Measurements from ENCODE around the gene TRPT1. TPM values are rescaled to one million over a fixed set of nuclear protein-coding genes. Genes with fewer than 3 reads are reported as not detected.

The TRPT1 gene
- total and polyA plus RNA-seq, 9 of the 15 experiments (the other 6 are each of a cell fraction or from before 2014, with no cell fraction given): 4.6 to 41.7 (median 23.1) TPM

- TF ChIP-seq, protein P1, sequence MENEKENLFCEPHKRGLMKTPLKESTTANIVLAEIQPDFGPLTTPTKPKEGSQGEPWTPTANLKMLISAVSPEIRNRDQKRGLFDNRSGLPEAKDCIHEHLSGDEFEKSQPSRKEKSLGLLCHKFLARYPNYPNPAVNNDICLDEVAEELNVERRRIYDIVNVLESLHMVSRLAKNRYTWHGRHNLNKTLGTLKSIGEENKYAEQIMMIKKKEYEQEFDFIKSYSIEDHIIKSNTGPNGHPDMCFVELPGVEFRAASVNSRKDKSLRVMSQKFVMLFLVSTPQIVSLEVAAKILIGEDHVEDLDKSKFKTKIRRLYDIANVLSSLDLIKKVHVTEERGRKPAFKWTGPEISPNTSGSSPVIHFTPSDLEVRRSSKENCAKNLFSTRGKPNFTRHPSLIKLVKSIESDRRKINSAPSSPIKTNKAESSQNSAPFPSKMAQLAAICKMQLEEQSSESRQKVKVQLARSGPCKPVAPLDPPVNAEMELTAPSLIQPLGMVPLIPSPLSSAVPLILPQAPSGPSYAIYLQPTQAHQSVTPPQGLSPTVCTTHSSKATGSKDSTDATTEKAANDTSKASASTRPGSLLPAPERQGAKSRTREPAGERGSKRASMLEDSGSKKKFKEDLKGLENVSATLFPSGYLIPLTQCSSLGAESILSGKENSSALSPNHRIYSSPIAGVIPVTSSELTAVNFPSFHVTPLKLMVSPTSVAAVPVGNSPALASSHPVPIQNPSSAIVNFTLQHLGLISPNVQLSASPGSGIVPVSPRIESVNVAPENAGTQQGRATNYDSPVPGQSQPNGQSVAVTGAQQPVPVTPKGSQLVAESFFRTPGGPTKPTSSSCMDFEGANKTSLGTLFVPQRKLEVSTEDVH (IDR thresholded peaks at IDR 0.05; ENCODE audit: low read depth, partially characterized antibody): no peak
These were observed 37.9 kb upstream of the TRPT1 start (continued) for GRCh38 chr11:64263947-64264317.

GRCh38 chr11:64263021-64263946 lies 37.3 kb upstream of the TRPT1 start:
- BruUV-seq (replicated peaks): no TSS peak
- Histone ChIP-seq H3K4me3 (no peak overlapping the region), H3K36me3 (ENCODE audit: control insufficient read depth, insufficient read depth, low read length) (peaks cover 89% of the 10 kb centered on the region), H3K27me3 (ENCODE audit: control insufficient read depth in 2 of 2, insufficient read depth in 2 of 2, low read length in 2 of 2) (no peaks in the 10 kb centered on the region), H3K79me2 (ENCODE audit: control insufficient read depth, insufficient read depth, low read length) (peaks cover 4% of the 10 kb centered on the region; the same call in 1 of the 3 replicates), H3K4me1 (replicated peaks in 1 of 2; ENCODE audit: control insufficient read depth in 2 of 2, insufficient read depth in 2 of 2, low read length in 2 of 2) (peaks cover 8 to 51% of the 10 kb centered on the region in 2 experiments), H2AFZ (ENCODE audit: low read depth, low read length) (no peak overlapping the region), H3K4me2 (ENCODE audit: insufficient read depth, low read length) (no peak overlapping the region), H3K27ac (ENCODE audit: extremely low read depth, low read depth, low read length) (no peak overlapping the region), H4K20me1 (replicated peaks; ENCODE audit: control insufficient read depth, insufficient read depth, low read length) (0 out of 2 replicates have a peak, but pooled peaks cover 4% of the 10 kb centered on the region), H3K9me3 (replicated peaks; ENCODE audit: control insufficient read depth, insufficient read depth, low read depth, low read length) (no peaks in the 10 kb centered on the region), H3K9me1 (ENCODE audit: control insufficient read depth, insufficient read depth, low read length) (peaks cover 1% of the 10 kb centered on the region), H3K9ac (ENCODE audit: insufficient read depth in 1 of 2, low read depth in 2 of 2, low read length in 2 of 2) (peak overlapping the region in 1 of 2 experiments; percentile 67; a peak in 2 of 4 replicates)
- WGBS (ENCODE audit: insufficient coverage, low coverage, missing lambda C conversion rate): 86% methylated on average over 27 of the region's 29 CpGs
- POLR2A ChIA-PET: interaction anchor here (0.6 to 2.4 kb wide), 6 partner anchors 7 to 66 kb away, joined by 3 to 7 read pairs (median 4); partner anchors contain the start of genes PLCB3 and PPP1R14B
- FAIRE-seq (no peak), DNase-seq (ENCODE audit: extremely low read depth in 1 of 4, low spot score in 3 of 4) (no peak), ATAC-seq (no peak)
- intact Hi-C loops (cut with micrococcal nuclease): no loop called here
- CTCF ChIA-PET (ENCODE audit: low intra/inter-chr PET ratio): no interaction called here
- no peak for TF ChIP-seq CREB1 (IDR thresholded peaks at IDR 0.05)
- TF ChIP-seq CREB1 (CRISPR knock-in tag; IDR thresholded peaks at IDR 0.05): no peak
- TF ChIP-seq ZNF445 (CRISPR knock-in tag; IDR thresholded peaks at IDR 0.05; ENCODE audit: low read depth): no peak
- TF ChIP-seq HCFC1 (IDR thresholded peaks at IDR 0.05; ENCODE audit: low read depth, low read length): no peak
- TF ChIP-seq, protein P2, sequence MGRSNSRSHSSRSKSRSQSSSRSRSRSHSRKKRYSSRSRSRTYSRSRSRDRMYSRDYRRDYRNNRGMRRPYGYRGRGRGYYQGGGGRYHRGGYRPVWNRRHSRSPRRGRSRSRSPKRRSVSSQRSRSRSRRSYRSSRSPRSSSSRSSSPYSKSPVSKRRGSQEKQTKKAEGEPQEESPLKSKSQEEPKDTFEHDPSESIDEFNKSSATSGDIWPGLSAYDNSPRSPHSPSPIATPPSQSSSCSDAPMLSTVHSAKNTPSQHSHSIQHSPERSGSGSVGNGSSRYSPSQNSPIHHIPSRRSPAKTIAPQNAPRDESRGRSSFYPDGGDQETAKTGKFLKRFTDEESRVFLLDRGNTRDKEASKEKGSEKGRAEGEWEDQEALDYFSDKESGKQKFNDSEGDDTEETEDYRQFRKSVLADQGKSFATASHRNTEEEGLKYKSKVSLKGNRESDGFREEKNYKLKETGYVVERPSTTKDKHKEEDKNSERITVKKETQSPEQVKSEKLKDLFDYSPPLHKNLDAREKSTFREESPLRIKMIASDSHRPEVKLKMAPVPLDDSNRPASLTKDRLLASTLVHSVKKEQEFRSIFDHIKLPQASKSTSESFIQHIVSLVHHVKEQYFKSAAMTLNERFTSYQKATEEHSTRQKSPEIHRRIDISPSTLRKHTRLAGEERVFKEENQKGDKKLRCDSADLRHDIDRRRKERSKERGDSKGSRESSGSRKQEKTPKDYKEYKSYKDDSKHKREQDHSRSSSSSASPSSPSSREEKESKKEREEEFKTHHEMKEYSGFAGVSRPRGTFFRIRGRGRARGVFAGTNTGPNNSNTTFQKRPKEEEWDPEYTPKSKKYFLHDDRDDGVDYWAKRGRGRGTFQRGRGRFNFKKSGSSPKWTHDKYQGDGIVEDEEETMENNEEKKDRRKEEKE (IDR thresholded peaks at IDR 0.05; ENCODE audit: borderline replicate concordance in 1 of 2, control insufficient read depth in 1 of 2, low read depth in 2 of 2, low read length in 1 of 2): no peak
- TF ChIP-seq RBFOX2 (IDR thresholded peaks at IDR 0.05; ENCODE audit: low read depth, low read length): peak; percentile 53
- TF ChIP-seq, protein P3, sequence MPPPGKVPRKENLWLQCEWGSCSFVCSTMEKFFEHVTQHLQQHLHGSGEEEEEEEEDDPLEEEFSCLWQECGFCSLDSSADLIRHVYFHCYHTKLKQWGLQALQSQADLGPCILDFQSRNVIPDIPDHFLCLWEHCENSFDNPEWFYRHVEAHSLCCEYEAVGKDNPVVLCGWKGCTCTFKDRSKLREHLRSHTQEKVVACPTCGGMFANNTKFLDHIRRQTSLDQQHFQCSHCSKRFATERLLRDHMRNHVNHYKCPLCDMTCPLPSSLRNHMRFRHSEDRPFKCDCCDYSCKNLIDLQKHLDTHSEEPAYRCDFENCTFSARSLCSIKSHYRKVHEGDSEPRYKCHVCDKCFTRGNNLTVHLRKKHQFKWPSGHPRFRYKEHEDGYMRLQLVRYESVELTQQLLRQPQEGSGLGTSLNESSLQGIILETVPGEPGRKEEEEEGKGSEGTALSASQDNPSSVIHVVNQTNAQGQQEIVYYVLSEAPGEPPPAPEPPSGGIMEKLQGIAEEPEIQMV (tag; conservative IDR thresholded peaks at IDR 0.05; ENCODE audit: low read depth): no peak
- TF ChIP-seq POLR2G (IDR thresholded peaks at IDR 0.05; ENCODE audit: low read depth, low read length): peak; percentile 52; the same call in 1 of the 2 replicates
- no peak for TF ChIP-seq ZNF184 (CRISPR knock-in tag; IDR thresholded peaks at IDR 0.05)
- in situ Hi-C loops (cut with MboI): no loop called here
